Trophoblast cell (in vitro differentiated cells and primary cell): ENCODE measurements around the gene TMEM106B.

Source experiments
- DNase-seq, 2 donors: peaks; one replicate each; pipeline ENCODE4 v3.0.0-alpha.2; 2016
- H2AFZ ChIP-seq: 2 replicates; pipeline ENCODE4 v1.6.1; 2013; ENCODE audit warnings: low read length, moderate library complexity, mild to moderate bottlenecking; ENCODE audit not compliant: insufficient read depth, poor library complexity
- H2AK5ac ChIP-seq: 2 replicates; pipeline ENCODE4 v1.6.1; 2013; ENCODE audit warnings: mild to moderate bottlenecking, low read length
- H2BK120ac ChIP-seq: 2 replicates; pipeline ENCODE4 v1.6.1; 2013; ENCODE audit warnings: low read length, mild to moderate bottlenecking, moderate library complexity; ENCODE audit not compliant: insufficient read depth, poor library complexity
- H2BK12ac ChIP-seq: 2 replicates; pipeline ENCODE4 v1.6.1; 2013; ENCODE audit warnings: mild to moderate bottlenecking, low read length, moderate library complexity
- H2BK5ac ChIP-seq: 2 replicates; pipeline ENCODE4 v1.6.1; 2013; ENCODE audit warnings: low read length, low read depth, moderate library complexity, mild to moderate bottlenecking; ENCODE audit not compliant: poor library complexity
- H3K14ac ChIP-seq: 2 replicates; pipeline ENCODE4 v1.6.1; 2013; ENCODE audit warnings: mild to moderate bottlenecking, low read length
- H3K18ac ChIP-seq: 2 replicates; pipeline ENCODE4 v1.6.1; 2013; ENCODE audit warnings: mild to moderate bottlenecking, low read length
- H3K23ac ChIP-seq: 2 replicates; pipeline ENCODE4 v1.6.1; 2013; ENCODE audit warnings: low read length
- H3K27ac ChIP-seq: 2 replicates; pipeline ENCODE4 v1.5.1; 2013; ENCODE audit warnings: low read depth, mild to moderate bottlenecking, inconsistent platforms, low read length, moderate library complexity
- H3K27me3 ChIP-seq: 2 replicates; pipeline ENCODE4 v1.6.1; 2013; ENCODE audit warnings: inconsistent platforms, mild to moderate bottlenecking, low read length, moderate library complexity; ENCODE audit not compliant: insufficient read depth
- H3K36me3 ChIP-seq, 2 experiments: 1 replicate in 1 of 2; 2 replicates in 1 of 2; pipeline ENCODE4 v1.6.1; 2013; ENCODE audit warnings: low read length in 2 of 2, mild to moderate bottlenecking in 2 of 2, moderate library complexity in 1 of 2; ENCODE audit not compliant: insufficient read depth in 2 of 2, control insufficient read depth in 1 of 2
- H3K4ac ChIP-seq: 2 replicates; pipeline ENCODE4 v1.6.1; 2013; ENCODE audit warnings: low read depth, mild to moderate bottlenecking, low read length, moderate library complexity
- H3K4me1 ChIP-seq, 2 experiments: 1 replicate in 1 of 2; 2 replicates in 1 of 2; pipeline ENCODE4 v1.6.1; 2013; ENCODE audit warnings: low read length in 2 of 2, mild to moderate bottlenecking in 2 of 2, moderate library complexity in 1 of 2; ENCODE audit not compliant: insufficient read depth in 2 of 2, control insufficient read depth in 1 of 2
- H3K4me2 ChIP-seq: 2 replicates; pipeline ENCODE4 v1.6.1; 2013; ENCODE audit warnings: inconsistent platforms, mild to moderate bottlenecking, low read length, moderate library complexity
- H3K4me3 ChIP-seq: 2 replicates; pipeline ENCODE4 v1.5.1; 2013; ENCODE audit warnings: mild to moderate bottlenecking, low read depth, low read length, inconsistent platforms
- H3K79me1 ChIP-seq: one replicate; pipeline ENCODE4 v1.6.1; 2013; ENCODE audit warnings: low read length
- H3K79me2 ChIP-seq: 2 replicates; pipeline ENCODE4 v1.6.1; 2013; ENCODE audit warnings: low read length, mild to moderate bottlenecking; ENCODE audit not compliant: control insufficient read depth, insufficient read depth, poor library complexity
- H3K9ac ChIP-seq: 2 replicates; pipeline ENCODE4 v1.6.1; 2013; ENCODE audit warnings: mild to moderate bottlenecking, low read length
- H3K9me3 ChIP-seq: 2 replicates; pipeline ENCODE4 v1.6.1; 2013; ENCODE audit warnings: low read depth, mild to moderate bottlenecking, control low read depth, inconsistent platforms, low read length; ENCODE audit not compliant: insufficient read depth
- H4K12ac ChIP-seq: 2 replicates; pipeline ENCODE4 v1.6.1; 2013; ENCODE audit warnings: low read depth, mild to moderate bottlenecking, low read length, moderate library complexity
- H4K8ac ChIP-seq: 2 replicates; pipeline ENCODE4 v1.6.1; 2013; ENCODE audit warnings: low read depth, mild to moderate bottlenecking, low read length, moderate library complexity
- H4K91ac ChIP-seq: one replicate; pipeline ENCODE4 v1.6.1; 2013; ENCODE audit warnings: low read depth, mild to moderate bottlenecking, low read length, moderate library complexity
- WGBS: extraction: QIAGEN DNeasy Blood & Tissue Kit; methylation state at CpG from one replicate; pipeline ENCODE4 v1.1.7; 2013; ENCODE audit warnings: missing lambda C conversion rate; ENCODE audit not compliant: insufficient read length, insufficient coverage; ENCODE audit errors: extremely low coverage; 5-methylcytosine and 5-hydroxymethylcytosine counted together

The TMEM106B gene

GRCh38 chr7:12173671-12174070 lies 37.4 kb upstream of the TMEM106B start:
- H3K23ac ChIP-seq = no peak overlapping the region
- H2AK5ac ChIP-seq = no peak overlapping the region
- H3K36me3 ChIP-seq = no peaks in the 10 kb centered on the region
- H4K12ac ChIP-seq = no peak overlapping the region
- H3K27ac ChIP-seq = no peak overlapping the region
- H3K4me1 ChIP-seq = no peaks in the 10 kb centered on the region
- no peak overlapping the region for H3K4ac ChIP-seq
- no peak overlapping the region for H4K91ac ChIP-seq
- H2BK120ac ChIP-seq = no peak overlapping the region
- no peak overlapping the region for H3K4me3 ChIP-seq
- no peaks in the 10 kb centered on the region for H3K9me3 ChIP-seq
- H2AFZ ChIP-seq = no peak overlapping the region
- no peaks in the 10 kb centered on the region for H3K79me1 ChIP-seq
- no peaks in the 10 kb centered on the region for H3K27me3 ChIP-seq
- H2BK12ac ChIP-seq = no peak overlapping the region
- no peak overlapping the region for H4K8ac ChIP-seq
- H3K9ac ChIP-seq = no peak overlapping the region
- no peak overlapping the region for H2BK5ac ChIP-seq
- H3K4me2 ChIP-seq = no peak overlapping the region
- no peak overlapping the region for H3K18ac ChIP-seq
- H3K14ac ChIP-seq = no peak overlapping the region
- H3K79me2 ChIP-seq = no peaks in the 10 kb centered on the region
- DNase-seq = no peak
- no CpG with 5 or more reads among the region's 2 CpGs for WGBS

- Histone ChIP-seq H3K27ac (no peak overlapping the region), H2BK12ac (no peak overlapping the region), H2BK5ac (no peak overlapping the region), H2BK120ac (no peak overlapping the region), H3K14ac (no peak overlapping the region), H3K9ac (no peak overlapping the region), H4K12ac (no peak overlapping the region), H3K36me3 (no peaks in the 10 kb centered on the region), H3K27me3 (no peaks in the 10 kb centered on the region), H4K91ac (no peak overlapping the region), H3K18ac (no peak overlapping the region), H3K4me1 (no peaks in the 10 kb centered on the region), H3K79me1 (no peaks in the 10 kb centered on the region), H3K4me3 (no peak overlapping the region), H3K9me3 (no peaks in the 10 kb centered on the region), H4K8ac (no peak overlapping the region), H3K4me2 (no peak overlapping the region), H2AK5ac (no peak overlapping the region), H2AFZ (no peak overlapping the region), H3K4ac (no peak overlapping the region), H3K79me2 (no peaks in the 10 kb centered on the region), H3K23ac (no peak overlapping the region)
- DNase-seq = no peak
- WGBS = no CpG with 5 or more reads among the region's 1 CpG
These were observed 36.2 kb upstream of the TMEM106B start for GRCh38 chr7:12174931-12175330.

GRCh38 chr7:12178317-12178716 lies 32.8 kb upstream of the TMEM106B start:
- H3K9ac ChIP-seq = no peak overlapping the region
- no peak overlapping the region for H2BK120ac ChIP-seq
- H3K23ac ChIP-seq = no peak overlapping the region
- H4K91ac ChIP-seq = no peak overlapping the region
- no peaks in the 10 kb centered on the region for H3K4me1 ChIP-seq
- H2BK5ac ChIP-seq = no peak overlapping the region
- H3K27ac ChIP-seq = no peak overlapping the region
- H4K8ac ChIP-seq = no peak overlapping the region
- no peak overlapping the region for H4K12ac ChIP-seq
- H3K4me3 ChIP-seq = no peak overlapping the region
- no peak overlapping the region for H2AFZ ChIP-seq
- H2AK5ac ChIP-seq = no peak overlapping the region
- H2BK12ac ChIP-seq = no peak overlapping the region
- no peak overlapping the region for H3K4me2 ChIP-seq
- no peak overlapping the region for H3K4ac ChIP-seq
- H3K36me3 ChIP-seq = no peaks in the 10 kb centered on the region
- DNase-seq = no peak
- no peaks in the 10 kb centered on the region for H3K27me3 ChIP-seq
- no CpG with 5 or more reads among the region's 2 CpGs for WGBS
- H3K79me1 ChIP-seq = no peaks in the 10 kb centered on the region
- no peaks in the 10 kb centered on the region for H3K79me2 ChIP-seq
- no peak overlapping the region for H3K18ac ChIP-seq
- H3K9me3 ChIP-seq = no peaks in the 10 kb centered on the region
- H3K14ac ChIP-seq = no peak overlapping the region

- no peak overlapping the region for H4K12ac ChIP-seq
- no peak overlapping the region for H3K4ac ChIP-seq
- no peaks in the 10 kb centered on the region for H3K79me2 ChIP-seq
These were observed 16.7 kb upstream of the TMEM106B start for GRCh38 chr7:12194426-12194825.

More at GRCh38 chr7:12194426-12194825, 16.7 kb upstream of the TMEM106B start:
- Histone ChIP-seq H3K23ac (no peak overlapping the region), H3K9ac (no peak overlapping the region), H3K79me1 (no peaks in the 10 kb centered on the region), H3K4me1 (no peaks in the 10 kb centered on the region), H3K9me3 (no peaks in the 10 kb centered on the region), H3K27ac (no peak overlapping the region), H4K8ac (no peak overlapping the region), H2AFZ (no peak overlapping the region), H3K14ac (no peak overlapping the region), H2AK5ac (no peak overlapping the region), H2BK120ac (no peak overlapping the region), H2BK5ac (no peak overlapping the region), H3K36me3 (no peaks in the 10 kb centered on the region), H3K4me3 (no peak overlapping the region), H4K91ac (no peak overlapping the region), H3K27me3 (no peaks in the 10 kb centered on the region), H3K18ac (no peak overlapping the region), H2BK12ac (no peak overlapping the region), H3K4me2 (no peak overlapping the region)
- DNase-seq = no peak
